ENCODE results near the gene VWA1.
"Not testable (repeated sequence)": the region's sequence is repeated elsewhere in the genome, so short reads cannot be mapped to it uniquely, and the experiment has no call there.

VWA1 gene

GRCh38 chr1:1402901-1403392 lies 32.5 kb upstream of the VWA1 start:
- DNase-seq (ENCODE audit: low read depth): not testable (repeated sequence)

GRCh38 chr1:1403653-1404052 lies 31.8 kb upstream of the VWA1 start:
- DNase-seq (ENCODE audit: low read depth): no peak

- no peak for DNase-seq (ENCODE audit: low read depth)
Observed at GRCh38 chr1:1406101-1406820, 29.2 kb upstream of the VWA1 start.

GRCh38 chr1:1406821-1407635 lies 28.5 kb upstream of the VWA1 start, which contains the start of gene MRPL20:
TSS of gene MRPL20 (minus strand) at chr1:1407293. CDS start at chr1:1407217, 76 bp downstream.
- DNase-seq (ENCODE audit: low read depth): peak; percentile 76

GRCh38 chr1:1407636-1408318 lies 27.7 kb upstream of the VWA1 start:
- DNase-seq (ENCODE audit: low read depth): no peak

GRCh38 chr1:1410238-1410637 lies 25.3 kb upstream of the VWA1 start:
- DNase-seq (ENCODE audit: low read depth): not testable (repeated sequence)

GRCh38 chr1:1411626-1412025 lies 23.9 kb upstream of the VWA1 start:
- DNase-seq (ENCODE audit: low read depth): no peak

GRCh38 chr1:1412311-1412902 lies 23.1 kb upstream of the VWA1 start:
- not testable (repeated sequence) for DNase-seq (ENCODE audit: low read depth)

GRCh38 chr1:1415751-1416150 lies 19.7 kb upstream of the VWA1 start:
- DNase-seq (ENCODE audit: low read depth): no peak

GRCh38 chr1:1417396-1417795 lies 18.1 kb upstream of the VWA1 start:
- DNase-seq (ENCODE audit: low read depth): not testable (repeated sequence)

- DNase-seq (ENCODE audit: low read depth): not testable (repeated sequence)
Observed at GRCh38 chr1:1417825-1418463, 17.5 kb upstream of the VWA1 start.

- DNase-seq (ENCODE audit: low read depth): no peak
Observed at GRCh38 chr1:1418464-1419362, 16.8 kb upstream of the VWA1 start.

GRCh38 chr1:1419363-1419812 lies 16.1 kb upstream of the VWA1 start:
- DNase-seq (ENCODE audit: low read depth): no peak

- DNase-seq (ENCODE audit: low read depth): no peak
Observed at GRCh38 chr1:1419813-1420653, 15.5 kb upstream of the VWA1 start.

GRCh38 chr1:1420654-1421141 lies 14.8 kb upstream of the VWA1 start:
- no peak for DNase-seq (ENCODE audit: low read depth)

GRCh38 chr1:1421147-1421906 lies 14.2 kb upstream of the VWA1 start, which contains the start of gene ANKRD65:
TSS of gene ANKRD65 (minus strand) at chr1:1421276. CDS start at chr1:1421005, 271 bp downstream.
- no peak for DNase-seq (ENCODE audit: low read depth)

GRCh38 chr1:1421907-1422464 lies 13.5 kb upstream of the VWA1 start:
- no peak for DNase-seq (ENCODE audit: low read depth)
